A549 (cell line): Measurements from ENCODE around the gene PDSS2. TPM values are rescaled to one million over a fixed set of nuclear protein-coding genes. Genes with fewer than 3 reads are reported as not detected.

Experiments
- ATAC-seq, 2 experiments: fragments of 200-7000 bp in 1 of 2; fragments of >200 bp in 1 of 2; cut with Nextera tagmentation in 1 of 2; cut with Tn5 transposase in 1 of 2; 3 replicates each; pipeline versions ENCODE4 v1.8.0 to v1.9.1; 2018 to 2020; ENCODE audit warnings: mild to moderate bottlenecking in 1 of 2, moderate library complexity in 1 of 2
- CTCF ChIA-PET: fragments of 300-600 bp; sonication (Branson Sonifier 250); formaldehyde crosslinking; extraction: SDS; loops from one replicate; lab custom pipeline; 2021; ENCODE audit warnings: antibody characterized with exemption, inconsistent platforms; lab: Yijun Ruan, JAX
- POLR2A ChIA-PET: fragments of 350-600 bp; formaldehyde crosslinking; extraction: SDS; loops from one replicate; lab custom pipeline; 2021; ENCODE audit warnings: antibody characterized with exemption, inconsistent platforms; lab: Yijun Ruan, JAX
- DNase-seq, 2 experiments: peaks; one replicate each; pipeline versions ENCODE4 v3.0.0 to v3.0.0-alpha.2; 2011 to 2016; ENCODE audit warnings: low read depth in 1 of 2, low spot score in 1 of 2
- FAIRE-seq: peaks from 2 replicates; lab custom pipeline; 2011; peaks lifted over from hg19 to GRCh38; lab: Jason Lieb, UNC
- H3K27ac ChIP-seq, 2 experiments: fragments of >200 bp; sonication (Bioruptor Twin); formaldehyde crosslinking; 3 replicates each; pipeline ENCODE4 v1.5.1; 2016 to 2017
- H3K4me1 ChIP-seq: fragments of >200 bp; sonication (Bioruptor Twin); formaldehyde crosslinking; 3 replicates; pipeline ENCODE4 v1.6.1; 2016
- H3K4me2 ChIP-seq: fragments of >200 bp; sonication (Bioruptor Twin); formaldehyde crosslinking; 3 replicates; pipeline ENCODE4 v1.6.1; 2016
- H3K4me3 ChIP-seq: fragments of >200 bp; sonication (Bioruptor Twin); formaldehyde crosslinking; 3 replicates; pipeline ENCODE4 v1.5.1; 2016
- H3K9me3 ChIP-seq: fragments of >200 bp; sonication (Bioruptor Twin); formaldehyde crosslinking; 3 replicates; pipeline ENCODE4 v1.6.1; 2016
- BHLHE40 ChIP-seq: IDR thresholded peaks from 2 replicates; pipeline ENCODE4 v1.6.1; 2012; ENCODE audit warnings: low read depth, low read length, inconsistent platforms
- CBX2 ChIP-seq: fragments of 200-600 bp; sonication (generic); IDR thresholded peaks from 2 replicates; pipeline ENCODE4 v1.6.1; 2016; ENCODE audit warnings: low read depth, mild to moderate bottlenecking, borderline replicate concordance
- CBX8 ChIP-seq: fragments of 200-600 bp; sonication (generic); IDR thresholded peaks from 2 replicates; pipeline ENCODE4 v1.6.1; 2016
- CEBPB ChIP-seq, 2 experiments: fragments of >200 bp in 1 of 2; sonication (Bioruptor Twin) in 1 of 2; formaldehyde crosslinking in 1 of 2; IDR thresholded peaks; 2 replicates each; pipeline ENCODE4 v1.6.1; 2012 to 2016
- CHD2 ChIP-seq: fragments of 150-350 bp; IDR thresholded peaks from 2 replicates; pipeline ENCODE4 v1.6.1; 2014; ENCODE audit warnings: low read length; ENCODE audit not compliant: partially characterized antibody
- ELK1 ChIP-seq: fragments of 150-350 bp; IDR thresholded peaks from 2 replicates; pipeline ENCODE4 v1.6.1; 2014; ENCODE audit warnings: low read depth, mild to moderate bottlenecking, low read length
- ESRRA ChIP-seq: fragments of 150-350 bp; IDR thresholded peaks from 2 replicates; pipeline ENCODE4 v1.6.1; 2014; ENCODE audit warnings: mild to moderate bottlenecking, low read length, borderline replicate concordance
- HEYL ChIP-seq: fragments of 250-450 bp; sonication (Bioruptor Pico); IDR thresholded peaks from 2 replicates; pipeline ENCODE4 v1.8.0; 2021; ENCODE audit warnings: mild to moderate bottlenecking, moderate library complexity
- JUNB ChIP-seq: fragments of >200 bp; sonication (Bioruptor Twin); formaldehyde crosslinking; IDR thresholded peaks from 2 replicates; pipeline ENCODE4 v1.6.1; 2016
- KDM1A ChIP-seq: fragments of 200-600 bp; sonication (generic); IDR thresholded peaks from 2 replicates; pipeline ENCODE4 v1.6.1; 2016; ENCODE audit warnings: low read depth, mild to moderate bottlenecking
- KDM5A ChIP-seq: fragments of 200-600 bp; sonication (generic); IDR thresholded peaks from 2 replicates; pipeline ENCODE4 v1.6.1; 2016; ENCODE audit warnings: antibody characterized with exemption, mild to moderate bottlenecking
- MAFK ChIP-seq: fragments of 450-650 bp; IDR thresholded peaks from 2 replicates; pipeline ENCODE4 v1.6.1; 2014; ENCODE audit not compliant: partially characterized antibody
- MAX ChIP-seq: IDR thresholded peaks from 2 replicates; pipeline ENCODE4 v1.6.1; 2012
- MYC ChIP-seq: IDR thresholded peaks from 2 replicates; pipeline ENCODE4 v1.6.1; 2012; ENCODE audit warnings: mild to moderate bottlenecking, inconsistent platforms, low read length, improper control_type of control experiment, borderline replicate concordance
- NFE2L2 ChIP-seq: fragments of 150-350 bp; conservative IDR thresholded peaks from 2 replicates; pipeline ENCODE4 v1.6.1; 2014; ENCODE audit warnings: low read length
- NR3C1 ChIP-seq: fragments of >200 bp; sonication (Bioruptor Twin); formaldehyde crosslinking; IDR thresholded peaks from 3 replicates; pipeline ENCODE4 v1.6.1; 2017
- PHF8 ChIP-seq: fragments of 200-600 bp; sonication (generic); IDR thresholded peaks from 2 replicates; pipeline ENCODE4 v1.6.1; 2016; ENCODE audit warnings: low read depth, mild to moderate bottlenecking, antibody characterized with exemption, moderate library complexity, borderline replicate concordance
- POLR2A ChIP-seq: IDR thresholded peaks from 2 replicates; pipeline ENCODE4 v1.6.1; 2012; ENCODE audit warnings: mild to moderate bottlenecking, low read length
- RARB ChIP-seq: fragments of 250-450 bp; sonication (Bioruptor Pico); IDR thresholded peaks from 2 replicates; pipeline ENCODE4 v1.8.0; 2021; ENCODE audit warnings: mild to moderate bottlenecking, moderate library complexity
- REST ChIP-seq: fragments of 200-600 bp; sonication (generic); IDR thresholded peaks from 2 replicates; pipeline ENCODE4 v1.6.1; 2016; ENCODE audit warnings: antibody characterized with exemption, mild to moderate bottlenecking, moderate library complexity
- RFX5 ChIP-seq: fragments of 450-650 bp; IDR thresholded peaks from 2 replicates; pipeline ENCODE4 v1.7.1; 2014; ENCODE audit warnings: antibody characterized with exemption, mild to moderate bottlenecking, moderate library complexity
- SMC3 ChIP-seq: fragments of >200 bp; sonication (Bioruptor Twin); formaldehyde crosslinking; IDR thresholded peaks from 3 replicates; pipeline ENCODE4 v1.6.1; 2018; ENCODE audit warnings: inconsistent platforms
- SREBF2 ChIP-seq: fragments of 450-650 bp; IDR thresholded peaks from 2 replicates; pipeline ENCODE4 v1.6.1; 2014; ENCODE audit warnings: mild to moderate bottlenecking, moderate library complexity
- ZNF302 ChIP-seq: fragments of 250-450 bp; sonication (Bioruptor Pico); IDR thresholded peaks from 2 replicates; pipeline ENCODE4 v1.9.0; 2021; ENCODE audit warnings: inconsistent platforms, mild to moderate bottlenecking, moderate library complexity
- WGBS: methylation state at CpG from one replicate; pipeline ENCODE4 v1.1.6; 2017; ENCODE audit errors: missing lambda C conversion rate; 5-methylcytosine and 5-hydroxymethylcytosine counted together
- polyA plus RNA-seq, 4 experiments: library from polyadenylated mRNA; depleted of rRNA in 3 of 4; stranded (reverse); fragments of >200 nt; fragmentation: RNase III in 1 of 4; extraction: RNeasy Plus Mini Kit Qiagen cat#74134 plus additional on column Dnase treatment in 1 of 4; gene quantifications; 2 replicates in 3 of 4; 3 replicates in 1 of 4; pipeline ENCODE4 v1.2.3, GENCODE V29; 2011 to 2017

Gene PDSS2
- polyA plus RNA-seq, 2 of the 4 experiments (the other 2 are of a cell fraction): 7.2 to 17.3 TPM

GRCh38 chr6:107354451-107354850 lies 104.9 kb downstream of the PDSS2 start:
- Histone ChIP-seq H3K4me3 (no peak overlapping the region), H3K27ac (no peak overlapping the region), H3K9me3 (no peaks in the 10 kb centered on the region), H3K4me1 (no peaks in the 10 kb centered on the region), H3K4me2 (no peak overlapping the region)
- ChIA-PET POLR2A (no interaction called here), CTCF (interaction anchor here (0.7 kb wide), 1 partner anchor 26 kb away, joined by 3 read pairs; no protein-coding TSS in a partner anchor)
- ATAC-seq (no peak), FAIRE-seq (no peak), DNase-seq (no peak)
- TF ChIP-seq BHLHE40 (no peak), ESRRA (no peak), ZNF302 (CRISPR knock-in tag) (no peak), CHD2 (no peak), KDM5A (no peak), SMC3 (no peak), JUNB (no peak), MAX (no peak), REST (no peak), KDM1A (no peak), NFE2L2 (no peak), CBX8 (no peak), NR3C1 (no peak), PHF8 (no peak), ELK1 (no peak), MAFK (no peak)
- WGBS: 89% methylated on average over 2 of the region's 2 CpGs

- no peak for FAIRE-seq
- CTCF ChIA-PET: interaction anchor here (0.7 kb wide), 1 partner anchor 25 kb away, joined by 3 read pairs; no protein-coding TSS in a partner anchor
- WGBS: 94% methylated on average over 1 of the region's 1 CpG
Observed at GRCh38 chr6:107353773-107354382, 105.5 kb downstream of the PDSS2 start.

More at GRCh38 chr6:107353773-107354382, 105.5 kb downstream of the PDSS2 start:
- H3K4me1 ChIP-seq: no peaks in the 10 kb centered on the region
- H3K9me3 ChIP-seq: no peaks in the 10 kb centered on the region
- H3K4me3 ChIP-seq: no peak overlapping the region
- H3K4me2 ChIP-seq: no peak overlapping the region
- no peak for ATAC-seq
- POLR2A ChIA-PET: no interaction called here
- TF ChIP-seq KDM1A (no peak), POLR2A (no peak), CEBPB (IDR thresholded peaks at IDR 0.05) (no peak), SMC3 (no peak), RFX5 (no peak), REST (no peak), CBX2 (no peak), ESRRA (no peak), RARB (CRISPR knock-in tag) (no peak), ELK1 (no peak), NFE2L2 (no peak), CBX8 (no peak), HEYL (no peak), KDM5A (no peak), CHD2 (no peak), MYC (no peak), SREBF2 (no peak)
- no peak for DNase-seq
- H3K27ac ChIP-seq: no peak overlapping the region
